Stimulated activated CD8-positive, alpha-beta memory T cell treated with anti-CD3 and anti-CD28 coated beads, Interleukin-7, amount 100 ng/mL, for 1 hour (primary cell): ENCODE results near the gene YPEL3.

ENCODE experiments used
- DNase-seq, 2 donors: peaks; one replicate each; pipeline ENCODE4 v3.0.0-alpha.2; 2020; ENCODE audit warnings: low read depth in 2 of 2

The YPEL3 gene

GRCh38 chr16:30068750-30069610 lies 27.0 kb downstream of the YPEL3 start:
- no peak for DNase-seq

GRCh38 chr16:30068333-30068732 lies 27.7 kb downstream of the YPEL3 start:
- no peak for DNase-seq

- no peak for DNase-seq
Observed at GRCh38 chr16:30067584-30067916, 28.5 kb downstream of the YPEL3 start.

- no peak for DNase-seq
Observed at GRCh38 chr16:30066761-30067583, 29.0 kb downstream of the YPEL3 start.

- no peak for DNase-seq
Observed at GRCh38 chr16:30065943-30066760, 29.9 kb downstream of the YPEL3 start.

- peak; percentile 88 to 90 for DNase-seq
Observed at GRCh38 chr16:30065102-30065942, 30.7 kb downstream of the YPEL3 start, which contains the start of gene ALDOA. TSS of gene ALDOA (plus strand) at chr16:30065760. CDS start at chr16:30066898, 1,138 bp downstream.

- DNase-seq: no peak
Observed at GRCh38 chr16:30064729-30065101, 31.3 kb downstream of the YPEL3 start.

GRCh38 chr16:30063893-30064728 lies 31.9 kb downstream of the YPEL3 start:
- peak in 1 of 2 donors; percentile 44 for DNase-seq

- no peak for DNase-seq
Observed at GRCh38 chr16:30063278-30063892, 32.6 kb downstream of the YPEL3 start.

GRCh38 chr16:30060836-30061554 lies 35.0 kb downstream of the YPEL3 start:
- no peak for DNase-seq

- no peak for DNase-seq
Observed at GRCh38 chr16:30060346-30060745, 35.7 kb downstream of the YPEL3 start.

GRCh38 chr16:30054959-30055553 lies 41.0 kb downstream of the YPEL3 start:
- no peak for DNase-seq

GRCh38 chr16:30054451-30054850 lies 41.6 kb downstream of the YPEL3 start:
- no peak for DNase-seq

GRCh38 chr16:30053376-30054015 lies 42.5 kb downstream of the YPEL3 start:
- DNase-seq: no peak

GRCh38 chr16:30052671-30053372 lies 43.2 kb downstream of the YPEL3 start:
- peak; percentile 80 to 83 for DNase-seq

GRCh38 chr16:30051518-30051917 lies 44.5 kb downstream of the YPEL3 start:
- DNase-seq: no peak

- no peak for DNase-seq
Observed at GRCh38 chr16:30049871-30050270, 46.1 kb downstream of the YPEL3 start.
